HG03095 (cell line): ENCODE data around the gene PSMF1.

Experiments used
- ATAC-seq: cut with Tn5 transposase; IDR thresholded peaks from one replicate; pipeline ENCODE4 v1.9.1; 2021; ENCODE audit warnings: moderate library complexity; ENCODE audit not compliant: unreplicated experiment

The PSMF1 gene

GRCh38 chr20:1163653-1164052 lies 45.3 kb downstream of the PSMF1 start:
- no peak for ATAC-seq

GRCh38 chr20:1164871-1165270 lies 46.5 kb downstream of the PSMF1 start:
- ATAC-seq: no peak

- ATAC-seq: no peak
Measured at GRCh38 chr20:1165521-1165920, 47.1 kb downstream of the PSMF1 start.

GRCh38 chr20:1165941-1166340 lies 47.5 kb downstream of the PSMF1 start:
- no peak for ATAC-seq

GRCh38 chr20:1166948-1167720 lies 48.7 kb downstream of the PSMF1 start:
- no peak for ATAC-seq

- ATAC-seq: no peak
Measured at GRCh38 chr20:1169224-1169623, 50.8 kb downstream of the PSMF1 start.

GRCh38 chr20:1171461-1172093 lies 53.2 kb downstream of the PSMF1 start:
- no peak for ATAC-seq

- ATAC-seq: no peak
Measured at GRCh38 chr20:1173698-1174097, 55.3 kb downstream of the PSMF1 start.

GRCh38 chr20:1174787-1175186 lies 56.4 kb downstream of the PSMF1 start:
- no peak for ATAC-seq

GRCh38 chr20:1177680-1178079 lies 59.3 kb downstream of the PSMF1 start:
- ATAC-seq: no peak

- no peak for ATAC-seq
Measured at GRCh38 chr20:1178103-1178502, 59.7 kb downstream of the PSMF1 start.

- no peak for ATAC-seq
Measured at GRCh38 chr20:1178623-1179022, 60.2 kb downstream of the PSMF1 start.

- no peak for ATAC-seq
Measured at GRCh38 chr20:1180949-1181348, 62.5 kb downstream of the PSMF1 start.

GRCh38 chr20:1182106-1182505 lies 63.7 kb downstream of the PSMF1 start:
- no peak for ATAC-seq

GRCh38 chr20:1183153-1183552 lies 64.8 kb downstream of the PSMF1 start:
- ATAC-seq: no peak

- no peak for ATAC-seq
Measured at GRCh38 chr20:1184260-1184637, 65.8 kb downstream of the PSMF1 start.

GRCh38 chr20:1184638-1185315 lies 66.4 kb downstream of the PSMF1 start, which contains the start of gene TMEM74B:
TSS of gene TMEM74B (minus strand) at chr20:1184981. CDS start at chr20:1183801, 1,180 bp downstream.
- ATAC-seq: no peak

GRCh38 chr20:1185316-1185741 lies 66.9 kb downstream of the PSMF1 start:
- no peak for ATAC-seq

GRCh38 chr20:1185790-1186334 lies 67.5 kb downstream of the PSMF1 start:
- no peak for ATAC-seq

- no peak for ATAC-seq
Measured at GRCh38 chr20:1186367-1186991, 68.1 kb downstream of the PSMF1 start.

- ATAC-seq: no peak
Measured at GRCh38 chr20:1187605-1188171, 69.3 kb downstream of the PSMF1 start.
